WTC11 (cell line): ENCODE measurements around the gene GSTA4. TPM values are rescaled to one million over a fixed set of nuclear protein-coding genes. Genes with fewer than 3 reads are reported as not detected.

Experiments used
- ATAC-seq: fragments of 200-7000 bp; cut with Tn5 transposase; 2 replicates; pipeline ENCODE4 v1.10.0; 2021; ENCODE audit warnings: mild to moderate bottlenecking, moderate library complexity
- CTCF ChIA-PET: fragments of 300-600 bp; sonication (Branson Sonifier 250); formaldehyde crosslinking; loops from one replicate; lab custom pipeline; 2021; ENCODE audit warnings: antibody characterized with exemption; lab: Charles Lee
- POLR2A ChIA-PET: fragments of 350-600 bp; sonication (Branson Sonifier 250); formaldehyde crosslinking; loops from one replicate; lab custom pipeline; 2021; ENCODE audit warnings: antibody characterized with exemption; lab: Charles Lee
- DNase-seq: peaks from one replicate; pipeline ENCODE4 v3.0.0; 2021; ENCODE audit warnings: low spot score
- H3K27ac Mint-ChIP-seq: 2 replicates; pipeline ENCODE4 v1.8.0; 2021; ENCODE audit warnings: mixed read lengths
- H3K27me3 Mint-ChIP-seq: 2 replicates; pipeline ENCODE4 v1.8.0; 2021; ENCODE audit warnings: low read depth, mild to moderate bottlenecking, moderate library complexity, mixed read lengths
- H3K36me3 Mint-ChIP-seq: 2 replicates; pipeline ENCODE4 v1.8.0; 2021; ENCODE audit warnings: mixed read lengths
- H3K4me1 Mint-ChIP-seq: 2 replicates; pipeline ENCODE4 v1.8.0; 2022; ENCODE audit warnings: mixed read lengths
- H3K4me3 Mint-ChIP-seq: 2 replicates; pipeline ENCODE4 v1.8.0; 2021; ENCODE audit warnings: mild to moderate bottlenecking, moderate library complexity, mixed read lengths
- H3K9me3 Mint-ChIP-seq: 2 replicates; pipeline ENCODE4 v1.8.0; 2021; ENCODE audit warnings: mixed read lengths
- CBFB ChIP-seq: sonication (generic); formaldehyde crosslinking; IDR thresholded peaks from 2 replicates; pipeline ENCODE4 v1.8.1; 2022; ENCODE audit warnings: mild to moderate bottlenecking, low read depth, missing genetic modification reagents
- CREB1 ChIP-seq: sonication (generic); formaldehyde crosslinking; IDR thresholded peaks from 2 replicates; pipeline ENCODE4 v1.8.0; 2023; ENCODE audit warnings: mild to moderate bottlenecking, missing genetic modification reagents
- ESRRA ChIP-seq: sonication (generic); formaldehyde crosslinking; IDR thresholded peaks from 2 replicates; pipeline ENCODE4 v1.8.1; 2022; ENCODE audit warnings: mild to moderate bottlenecking, missing genetic modification reagents, borderline replicate concordance
- GABPB1 ChIP-seq: sonication (generic); formaldehyde crosslinking; IDR thresholded peaks from 2 replicates; pipeline ENCODE4 v1.8.1; 2023; ENCODE audit warnings: mild to moderate bottlenecking, missing genetic modification reagents
- IRF2 ChIP-seq: sonication (generic); formaldehyde crosslinking; IDR thresholded peaks from 2 replicates; pipeline ENCODE4 v1.8.0; 2022; ENCODE audit warnings: low read depth, missing genetic modification reagents, borderline replicate concordance
- MXD4 ChIP-seq: fragments of 250-450 bp; sonication (Bioruptor Pico); IDR thresholded peaks from 2 replicates; pipeline ENCODE4 v1.8.0; 2021; ENCODE audit warnings: mild to moderate bottlenecking, moderate library complexity, borderline replicate concordance
- NR3C1 ChIP-seq: sonication (generic); formaldehyde crosslinking; conservative IDR thresholded peaks from 2 replicates; pipeline ENCODE4 v1.8.1; 2023; ENCODE audit warnings: low read depth, mild to moderate bottlenecking, missing genetic modification reagents
- SMAD3 ChIP-seq: sonication (generic); formaldehyde crosslinking; IDR thresholded peaks from 2 replicates; pipeline ENCODE4 v1.8.0; 2022; ENCODE audit warnings: missing genetic modification reagents, mild to moderate bottlenecking, borderline replicate concordance
- ZNF263 ChIP-seq: sonication (generic); formaldehyde crosslinking; IDR thresholded peaks from 2 replicates; pipeline ENCODE4 v1.8.1; 2022; ENCODE audit warnings: low read depth, mild to moderate bottlenecking, moderate library complexity, missing genetic modification reagents
- ZNF396 ChIP-seq: fragments of 250-450 bp; sonication (Bioruptor Pico); IDR thresholded peaks from 2 replicates; pipeline ENCODE4 v1.8.0; 2021; ENCODE audit warnings: mild to moderate bottlenecking, moderate library complexity, borderline replicate concordance
- ZNF671 ChIP-seq: fragments of 250-450 bp; sonication (Bioruptor Pico); IDR thresholded peaks from 2 replicates; pipeline ENCODE4 v1.8.0; 2021; ENCODE audit warnings: mild to moderate bottlenecking
- total RNA-seq: library from RNA; stranded (reverse); gene quantifications from 3 replicates; pipeline ENCODE4 v1.2.3, GENCODE V29; 2021
- TF ChIP-seq, protein P1 (sequence below): fragments of 250-450 bp; sonication (Bioruptor Pico); IDR thresholded peaks from 2 replicates; pipeline ENCODE4 v1.8.0; 2021; ENCODE audit warnings: mild to moderate bottlenecking
- TF ChIP-seq, protein P2 (sequence below): sonication (generic); formaldehyde crosslinking; IDR thresholded peaks from 2 replicates; pipeline ENCODE4 v1.8.0; 2022; ENCODE audit warnings: missing genetic modification reagents
- TF ChIP-seq, protein P3 (sequence below): sonication (generic); formaldehyde crosslinking; IDR thresholded peaks from 2 replicates; pipeline ENCODE4 v1.8.0; 2022; ENCODE audit warnings: mild to moderate bottlenecking, missing genetic modification reagents
- TF ChIP-seq, protein P4 (sequence below): fragments of 250-450 bp; sonication (Bioruptor Pico); conservative IDR thresholded peaks from 2 replicates; pipeline ENCODE4 v1.9.0; 2021; ENCODE audit warnings: mild to moderate bottlenecking
- TF ChIP-seq, protein P5 (sequence below): sonication (generic); formaldehyde crosslinking; IDR thresholded peaks from 2 replicates; pipeline ENCODE4 v1.8.0; 2023; ENCODE audit warnings: missing genetic modification reagents, mild to moderate bottlenecking, borderline replicate concordance

The GSTA4 gene
- total RNA-seq, 1 experiment from 2014 or later = 12.6 TPM

DNA sequence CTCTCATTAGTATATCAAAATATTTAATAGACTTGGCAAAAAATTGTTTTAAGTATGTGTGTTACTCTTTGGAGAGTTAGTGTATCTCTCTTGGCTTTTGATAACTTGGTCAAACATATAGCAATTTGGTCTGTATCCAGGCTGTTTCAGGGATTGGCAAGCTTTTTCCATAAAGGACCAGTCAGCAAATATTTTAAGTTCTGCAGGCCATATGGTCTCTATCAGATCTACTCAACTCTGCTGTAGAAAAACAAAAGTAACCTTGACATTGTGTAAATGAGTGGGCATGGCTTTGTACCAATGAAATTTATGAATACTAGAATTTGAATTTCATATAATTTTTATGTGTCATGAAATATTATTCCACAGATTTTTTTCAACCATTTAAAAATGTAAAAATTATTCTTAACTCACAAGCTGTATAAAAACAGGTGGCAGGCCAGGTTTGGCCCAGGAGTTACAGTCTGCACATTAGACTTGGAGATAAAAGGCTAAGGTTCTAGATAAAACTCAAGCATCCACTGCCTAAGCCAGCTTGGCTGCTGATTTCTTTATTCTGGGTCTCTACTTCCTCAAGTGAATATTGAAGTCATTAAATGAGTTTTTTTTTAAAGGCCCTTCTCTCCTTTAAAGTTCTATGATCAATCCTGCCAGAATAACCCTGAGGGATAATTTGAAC is 13.7 kb downstream of the GSTA4 start:
- H3K4me3 Mint-ChIP-seq = no peak overlapping the region
- TF ChIP-seq ZNF396 (CRISPR knock-in tag) (no peak), ESRRA (CRISPR knock-in tag) (no peak), ZNF263 (CRISPR knock-in tag) (no peak), NR3C1 (no peak), SMAD3 (no peak), MXD4 (no peak)
- TF ChIP-seq, protein P1, sequence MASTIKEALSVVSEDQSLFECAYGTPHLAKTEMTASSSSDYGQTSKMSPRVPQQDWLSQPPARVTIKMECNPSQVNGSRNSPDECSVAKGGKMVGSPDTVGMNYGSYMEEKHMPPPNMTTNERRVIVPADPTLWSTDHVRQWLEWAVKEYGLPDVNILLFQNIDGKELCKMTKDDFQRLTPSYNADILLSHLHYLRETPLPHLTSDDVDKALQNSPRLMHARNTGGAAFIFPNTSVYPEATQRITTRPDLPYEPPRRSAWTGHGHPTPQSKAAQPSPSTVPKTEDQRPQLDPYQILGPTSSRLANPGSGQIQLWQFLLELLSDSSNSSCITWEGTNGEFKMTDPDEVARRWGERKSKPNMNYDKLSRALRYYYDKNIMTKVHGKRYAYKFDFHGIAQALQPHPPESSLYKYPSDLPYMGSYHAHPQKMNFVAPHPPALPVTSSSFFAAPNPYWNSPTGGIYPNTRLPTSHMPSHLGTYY (CRISPR knock-in tag) = no peak
- no peak overlapping the region for H3K27ac Mint-ChIP-seq
- ChIA-PET POLR2A (no interaction called here), CTCF (no interaction called here)
- H3K9me3 Mint-ChIP-seq = no peaks in the 10 kb centered on the region
- peaks cover 25% of the 10 kb centered on the region for H3K36me3 Mint-ChIP-seq
- DNase-seq = no peak
- no peaks in the 10 kb centered on the region for H3K27me3 Mint-ChIP-seq
- peaks cover 8% of the 10 kb centered on the region for H3K4me1 Mint-ChIP-seq
- ATAC-seq = no peak

DNA sequence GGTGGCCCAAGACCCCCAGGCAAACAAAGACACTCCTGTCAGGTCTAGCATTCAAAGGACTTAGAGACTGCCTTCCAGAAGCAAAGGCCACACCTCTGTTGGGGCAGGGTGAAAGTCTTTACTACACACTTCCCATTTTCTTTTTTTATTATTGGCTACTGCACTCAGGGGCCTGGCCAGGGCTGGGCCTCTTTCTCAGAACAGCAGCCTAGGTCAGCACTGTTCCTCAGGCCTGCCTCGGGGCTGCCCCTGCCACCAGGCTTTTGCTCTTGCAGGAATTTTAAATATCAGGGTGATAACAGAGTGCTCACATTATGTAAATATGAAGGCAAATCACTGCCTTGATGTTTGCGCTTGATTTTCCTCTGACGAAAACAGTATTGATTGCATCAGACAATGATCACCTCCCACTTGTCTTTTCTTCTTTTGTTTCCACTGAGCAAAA is 18.5 kb downstream of the GSTA4 start:
- Mint-ChIP-seq H3K36me3 (no peaks in the 10 kb centered on the region), H3K4me3 (no peak overlapping the region), H3K27ac (no peak overlapping the region), H3K9me3 (peaks cover 4% of the 10 kb centered on the region; the same call in 1 of the 2 replicates), H3K4me1 (peaks cover 14% of the 10 kb centered on the region), H3K27me3 (no peaks in the 10 kb centered on the region)
- TF ChIP-seq, protein P2, sequence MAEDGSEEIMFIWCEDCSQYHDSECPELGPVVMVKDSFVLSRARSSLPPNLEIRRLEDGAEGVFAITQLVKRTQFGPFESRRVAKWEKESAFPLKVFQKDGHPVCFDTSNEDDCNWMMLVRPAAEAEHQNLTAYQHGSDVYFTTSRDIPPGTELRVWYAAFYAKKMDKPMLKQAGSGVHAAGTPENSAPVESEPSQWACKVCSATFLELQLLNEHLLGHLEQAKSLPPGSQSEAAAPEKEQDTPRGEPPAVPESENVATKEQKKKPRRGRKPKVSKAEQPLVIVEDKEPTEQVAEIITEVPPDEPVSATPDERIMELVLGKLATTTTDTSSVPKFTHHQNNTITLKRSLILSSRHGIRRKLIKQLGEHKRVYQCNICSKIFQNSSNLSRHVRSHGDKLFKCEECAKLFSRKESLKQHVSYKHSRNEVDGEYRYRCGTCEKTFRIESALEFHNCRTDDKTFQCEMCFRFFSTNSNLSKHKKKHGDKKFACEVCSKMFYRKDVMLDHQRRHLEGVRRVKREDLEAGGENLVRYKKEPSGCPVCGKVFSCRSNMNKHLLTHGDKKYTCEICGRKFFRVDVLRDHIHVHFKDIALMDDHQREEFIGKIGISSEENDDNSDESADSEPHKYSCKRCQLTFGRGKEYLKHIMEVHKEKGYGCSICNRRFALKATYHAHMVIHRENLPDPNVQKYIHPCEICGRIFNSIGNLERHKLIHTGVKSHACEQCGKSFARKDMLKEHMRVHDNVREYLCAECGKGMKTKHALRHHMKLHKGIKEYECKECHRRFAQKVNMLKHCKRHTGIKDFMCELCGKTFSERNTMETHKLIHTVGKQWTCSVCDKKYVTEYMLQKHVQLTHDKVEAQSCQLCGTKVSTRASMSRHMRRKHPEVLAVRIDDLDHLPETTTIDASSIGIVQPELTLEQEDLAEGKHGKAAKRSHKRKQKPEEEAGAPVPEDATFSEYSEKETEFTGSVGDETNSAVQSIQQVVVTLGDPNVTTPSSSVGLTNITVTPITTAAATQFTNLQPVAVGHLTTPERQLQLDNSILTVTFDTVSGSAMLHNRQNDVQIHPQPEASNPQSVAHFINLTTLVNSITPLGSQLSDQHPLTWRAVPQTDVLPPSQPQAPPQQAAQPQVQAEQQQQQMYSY (CRISPR knock-in tag) = no peak
- no peak for TF ChIP-seq GABPB1 (CRISPR knock-in tag)
- TF ChIP-seq, protein P3, sequence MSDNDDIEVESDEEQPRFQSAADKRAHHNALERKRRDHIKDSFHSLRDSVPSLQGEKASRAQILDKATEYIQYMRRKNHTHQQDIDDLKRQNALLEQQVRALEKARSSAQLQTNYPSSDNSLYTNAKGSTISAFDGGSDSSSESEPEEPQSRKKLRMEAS (CRISPR knock-in tag) = no peak
- TF ChIP-seq, protein P4, sequence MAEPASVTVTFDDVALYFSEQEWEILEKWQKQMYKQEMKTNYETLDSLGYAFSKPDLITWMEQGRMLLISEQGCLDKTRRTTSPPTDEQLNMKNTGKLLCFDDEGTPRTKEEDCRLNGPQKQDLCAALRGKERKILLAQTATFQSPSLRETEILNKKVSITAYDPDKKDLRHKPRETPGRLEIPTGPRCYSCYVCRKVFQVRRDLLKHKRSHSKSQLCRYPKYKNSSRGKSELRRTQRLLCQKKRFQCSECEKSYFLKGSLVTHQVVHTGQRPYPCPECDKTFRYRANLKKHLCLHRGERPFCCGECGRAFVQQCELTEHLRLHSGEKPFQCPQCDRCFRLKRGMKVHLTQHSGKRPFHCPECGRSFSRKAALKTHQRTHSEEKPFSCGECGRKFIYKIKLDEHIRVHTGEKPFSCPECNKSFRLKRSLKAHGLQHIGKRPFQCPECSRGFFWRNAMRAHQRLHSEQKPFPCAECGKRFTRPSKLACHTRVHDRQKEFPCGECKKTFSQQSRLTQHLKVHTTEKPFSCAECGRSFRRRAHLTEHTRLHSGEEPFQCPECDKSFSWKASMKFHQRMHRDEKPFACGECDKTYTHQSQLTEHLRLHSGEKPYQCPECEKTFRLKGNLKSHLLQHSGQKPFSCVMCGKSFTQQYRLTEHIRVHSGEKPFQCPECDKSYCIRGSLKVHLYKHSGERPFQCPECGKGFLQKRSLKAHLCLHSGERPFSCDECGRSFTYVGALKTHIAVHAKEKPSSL (CRISPR knock-in tag) = no peak
- TF ChIP-seq CBFB (CRISPR knock-in tag) = no peak
- TF ChIP-seq IRF2 (CRISPR knock-in tag) = no peak
- TF ChIP-seq CREB1 (CRISPR knock-in tag) = no peak
- TF ChIP-seq, protein P5, sequence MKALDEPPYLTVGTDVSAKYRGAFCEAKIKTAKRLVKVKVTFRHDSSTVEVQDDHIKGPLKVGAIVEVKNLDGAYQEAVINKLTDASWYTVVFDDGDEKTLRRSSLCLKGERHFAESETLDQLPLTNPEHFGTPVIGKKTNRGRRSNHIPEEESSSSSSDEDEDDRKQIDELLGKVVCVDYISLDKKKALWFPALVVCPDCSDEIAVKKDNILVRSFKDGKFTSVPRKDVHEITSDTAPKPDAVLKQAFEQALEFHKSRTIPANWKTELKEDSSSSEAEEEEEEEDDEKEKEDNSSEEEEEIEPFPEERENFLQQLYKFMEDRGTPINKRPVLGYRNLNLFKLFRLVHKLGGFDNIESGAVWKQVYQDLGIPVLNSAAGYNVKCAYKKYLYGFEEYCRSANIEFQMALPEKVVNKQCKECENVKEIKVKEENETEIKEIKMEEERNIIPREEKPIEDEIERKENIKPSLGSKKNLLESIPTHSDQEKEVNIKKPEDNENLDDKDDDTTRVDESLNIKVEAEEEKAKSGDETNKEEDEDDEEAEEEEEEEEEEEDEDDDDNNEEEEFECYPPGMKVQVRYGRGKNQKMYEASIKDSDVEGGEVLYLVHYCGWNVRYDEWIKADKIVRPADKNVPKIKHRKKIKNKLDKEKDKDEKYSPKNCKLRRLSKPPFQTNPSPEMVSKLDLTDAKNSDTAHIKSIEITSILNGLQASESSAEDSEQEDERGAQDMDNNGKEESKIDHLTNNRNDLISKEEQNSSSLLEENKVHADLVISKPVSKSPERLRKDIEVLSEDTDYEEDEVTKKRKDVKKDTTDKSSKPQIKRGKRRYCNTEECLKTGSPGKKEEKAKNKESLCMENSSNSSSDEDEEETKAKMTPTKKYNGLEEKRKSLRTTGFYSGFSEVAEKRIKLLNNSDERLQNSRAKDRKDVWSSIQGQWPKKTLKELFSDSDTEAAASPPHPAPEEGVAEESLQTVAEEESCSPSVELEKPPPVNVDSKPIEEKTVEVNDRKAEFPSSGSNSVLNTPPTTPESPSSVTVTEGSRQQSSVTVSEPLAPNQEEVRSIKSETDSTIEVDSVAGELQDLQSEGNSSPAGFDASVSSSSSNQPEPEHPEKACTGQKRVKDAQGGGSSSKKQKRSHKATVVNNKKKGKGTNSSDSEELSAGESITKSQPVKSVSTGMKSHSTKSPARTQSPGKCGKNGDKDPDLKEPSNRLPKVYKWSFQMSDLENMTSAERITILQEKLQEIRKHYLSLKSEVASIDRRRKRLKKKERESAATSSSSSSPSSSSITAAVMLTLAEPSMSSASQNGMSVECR (CRISPR knock-in tag) = no peak
- TF ChIP-seq ZNF671 (CRISPR knock-in tag) = no peak
- peak; percentile 58 for ATAC-seq
- ChIA-PET CTCF (interaction anchor here (0.7 kb wide), 1 partner anchor 18 kb away, joined by 4 read pairs; no protein-coding TSS in a partner anchor), POLR2A (no interaction called here)
- DNase-seq = no peak
